GM18951 (cell line): ENCODE results near the gene HERC3.

Experiments used
- POLR2A ChIP-seq: IDR thresholded peaks from 4 replicates; pipeline ENCODE4 v1.6.1; 2011; ENCODE audit warnings: mild to moderate bottlenecking; ENCODE audit not compliant: insufficient read length, insufficient read depth; ENCODE audit errors: extremely low read depth
- in situ Hi-C: fragments of 300-500 bp; cut with MboI; formaldehyde crosslinking; loops from one replicate; pipeline ENCODE4 v1.12.0; 2022; ENCODE audit warnings: low sequenced_read_pairs, mixed read lengths, inconsistent platforms; ENCODE audit not compliant: unreplicated experiment

HERC3 gene

DNA sequence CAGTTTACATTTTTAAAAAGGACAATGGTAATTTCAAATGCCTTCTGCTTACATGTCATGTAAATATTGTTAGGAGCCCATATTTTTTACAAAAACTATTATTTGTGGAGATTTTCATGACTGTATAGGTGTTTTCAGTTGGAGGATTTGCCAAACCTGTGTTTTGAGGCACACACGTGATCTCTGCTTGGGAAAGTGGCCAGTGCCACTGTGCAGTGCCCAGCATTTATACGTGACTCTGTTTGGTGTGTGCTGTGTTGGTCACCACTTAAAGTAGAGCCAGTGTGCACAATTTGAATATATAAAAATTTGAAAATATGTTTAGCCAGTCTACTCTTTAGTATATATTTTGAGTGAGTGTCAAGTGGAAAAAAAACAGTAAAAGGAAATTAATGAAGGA, 132.1 kb downstream of the HERC3 start:
- in situ Hi-C loops, result no loop called here
- TF ChIP-seq POLR2A, result no peak

DNA sequence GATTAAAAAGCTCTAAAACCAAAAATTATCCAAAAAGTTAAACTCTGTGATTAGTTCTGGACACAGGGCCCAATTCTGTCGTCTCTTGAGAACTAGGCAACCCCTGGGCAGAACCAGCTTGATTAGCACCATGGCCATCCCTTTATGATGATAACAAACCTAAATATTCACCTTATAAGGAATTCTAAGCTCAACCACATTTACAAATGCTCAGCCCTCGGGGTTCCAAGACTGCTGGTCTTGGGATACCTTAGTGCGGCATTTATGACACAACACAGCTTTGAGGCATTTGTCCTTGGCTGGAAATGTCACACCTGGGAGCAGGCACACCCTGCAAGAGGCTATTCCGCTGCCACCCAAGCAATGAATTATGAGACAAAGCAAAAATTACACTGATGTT, 132.9 kb downstream of the HERC3 start:
- in situ Hi-C loops, result no loop called here
- TF ChIP-seq POLR2A, result no peak

DNA sequence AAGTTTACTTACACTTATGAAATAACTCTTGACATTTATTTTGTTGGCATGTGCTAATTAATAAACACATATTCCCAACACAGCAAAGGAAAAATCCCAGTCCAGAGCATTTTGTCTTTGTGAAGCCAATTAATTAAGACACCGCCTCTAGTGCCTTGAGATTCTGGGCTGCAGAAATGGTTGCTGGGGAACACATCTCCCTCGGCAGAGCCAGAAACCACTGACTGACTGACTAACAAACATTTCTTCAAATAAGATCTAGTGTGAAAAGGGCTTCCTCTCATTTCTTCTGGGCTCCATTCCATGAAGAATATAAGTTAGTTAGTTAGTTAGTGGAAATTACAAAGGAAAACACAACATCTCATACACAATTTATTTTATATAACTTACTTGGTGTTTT, 133.7 kb downstream of the HERC3 start:
- TF ChIP-seq POLR2A, result no peak
- in situ Hi-C loops, result no loop called here

DNA sequence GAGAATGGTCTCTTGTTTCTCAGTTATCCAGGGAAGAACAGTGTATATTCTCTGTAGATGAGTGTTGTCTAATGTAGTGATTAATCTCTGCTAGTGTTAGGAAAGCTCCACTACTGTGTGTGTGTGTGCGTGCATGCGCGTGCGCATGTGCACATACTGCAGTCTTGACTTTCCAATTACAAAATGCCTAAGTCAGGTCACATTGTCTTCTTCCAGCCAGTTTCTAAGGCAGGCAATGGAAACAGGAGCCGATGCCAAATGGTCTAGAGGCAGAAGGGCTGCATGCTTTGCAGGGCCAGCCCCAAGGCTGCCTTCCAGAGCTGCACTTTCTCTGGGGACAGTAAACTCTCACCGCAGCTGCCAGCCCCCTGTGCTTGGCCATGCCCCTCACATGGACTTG, 135.9 kb downstream of the HERC3 start:
- no peak for TF ChIP-seq POLR2A
- in situ Hi-C loops, result no loop called here

DNA sequence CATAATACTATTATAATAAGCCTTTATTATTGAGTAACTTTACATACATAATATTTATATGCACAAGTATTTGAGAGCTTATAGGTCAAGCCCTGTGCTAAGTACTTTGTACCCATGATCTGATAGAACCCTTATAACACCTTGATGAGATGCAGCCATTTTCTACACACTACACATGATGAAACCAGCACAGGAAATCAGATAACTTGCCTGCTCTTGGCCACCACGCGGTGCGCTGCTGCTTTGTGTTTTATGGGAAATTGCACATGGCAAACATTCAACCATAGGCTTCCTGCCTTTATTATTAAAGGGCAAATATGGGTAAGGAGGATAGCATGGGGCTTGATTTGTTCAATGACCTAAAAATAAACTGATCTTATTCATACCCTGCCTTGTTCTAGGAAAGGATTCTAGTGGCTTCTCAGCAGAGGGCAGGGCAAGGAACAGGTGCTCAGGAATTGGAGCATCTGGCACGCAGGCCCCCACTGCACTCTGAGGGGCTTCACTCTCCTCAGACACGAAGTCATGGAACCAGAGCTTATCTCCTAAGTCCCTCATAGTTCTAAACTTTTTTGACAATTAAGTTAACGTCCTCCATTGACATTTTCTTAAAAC, 137.0 kb downstream of the HERC3 start:
- in situ Hi-C loops, result no loop called here
- no peak for TF ChIP-seq POLR2A

DNA sequence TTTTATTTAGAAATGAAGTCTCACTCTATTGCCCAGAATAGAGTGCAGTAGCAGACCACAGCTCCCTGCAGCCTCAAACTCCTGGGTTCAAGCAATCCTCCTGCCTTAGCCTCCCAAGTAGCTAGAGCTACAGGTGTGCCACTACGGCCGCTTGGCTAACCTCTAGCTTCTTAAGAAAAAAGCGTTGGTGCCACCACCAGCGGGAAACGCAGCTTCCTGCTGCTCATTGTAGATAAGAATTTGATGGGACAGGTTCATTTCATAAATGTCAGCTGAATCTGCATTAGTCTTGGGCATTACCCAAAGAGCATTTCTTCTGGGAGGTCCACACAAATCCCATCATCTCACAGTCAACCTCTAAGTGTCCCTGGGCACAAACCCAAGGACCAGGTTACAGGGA, 138.5 kb downstream of the HERC3 start:
- in situ Hi-C loops, result no loop called here
- TF ChIP-seq POLR2A, result no peak

DNA sequence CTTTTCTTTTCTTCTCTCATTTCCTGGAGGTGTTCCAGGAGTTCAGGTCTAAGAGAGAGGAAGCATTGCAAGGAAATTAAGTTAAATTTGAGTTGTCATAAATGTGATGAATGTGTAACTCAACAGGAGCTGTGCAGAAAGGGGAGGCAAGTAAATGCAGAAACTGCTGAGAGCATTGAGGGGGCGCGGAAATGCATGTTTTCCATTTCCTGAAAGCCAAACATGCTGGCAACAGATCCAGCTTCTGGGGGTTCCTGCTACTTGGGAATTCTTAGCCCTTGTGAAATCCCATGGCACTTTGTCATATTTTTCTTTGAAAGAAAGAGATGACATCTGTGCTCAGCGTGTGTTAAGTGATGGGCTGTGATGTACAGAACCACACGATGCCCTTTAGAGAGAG, 139.1 kb downstream of the HERC3 start:
- in situ Hi-C loops, result no loop called here
- TF ChIP-seq POLR2A, result no peak

DNA sequence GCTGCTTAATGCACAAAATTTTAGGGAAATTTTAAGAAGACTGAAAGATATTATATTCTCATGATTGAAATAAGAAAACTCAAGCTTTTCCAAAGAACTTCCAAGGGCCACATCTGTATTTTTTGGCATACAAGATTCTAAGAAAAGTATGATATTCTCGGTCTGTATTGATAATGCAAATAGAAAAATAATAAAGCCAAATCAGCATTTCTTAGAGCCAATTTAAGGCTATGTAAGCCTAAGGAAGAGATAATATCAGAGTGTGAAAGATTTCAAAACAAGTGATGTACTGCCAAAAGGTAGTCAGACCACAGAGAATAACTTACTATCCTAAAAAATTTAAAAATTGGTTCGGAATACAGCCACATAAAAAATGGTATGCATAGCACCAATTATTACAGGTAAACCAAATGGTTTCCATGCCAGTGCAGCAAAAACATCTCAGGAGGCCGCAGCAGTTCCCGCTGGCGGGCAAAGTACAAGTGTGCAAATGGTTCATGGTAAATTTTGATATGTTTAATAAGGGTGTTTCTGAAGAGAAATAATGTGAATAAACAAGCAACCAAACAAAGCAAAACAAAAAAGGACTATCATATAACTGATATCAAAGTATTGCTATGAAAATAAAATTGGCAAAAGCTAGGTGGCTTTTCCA, 140.6 kb downstream of the HERC3 start:
- TF ChIP-seq POLR2A, result no peak

DNA sequence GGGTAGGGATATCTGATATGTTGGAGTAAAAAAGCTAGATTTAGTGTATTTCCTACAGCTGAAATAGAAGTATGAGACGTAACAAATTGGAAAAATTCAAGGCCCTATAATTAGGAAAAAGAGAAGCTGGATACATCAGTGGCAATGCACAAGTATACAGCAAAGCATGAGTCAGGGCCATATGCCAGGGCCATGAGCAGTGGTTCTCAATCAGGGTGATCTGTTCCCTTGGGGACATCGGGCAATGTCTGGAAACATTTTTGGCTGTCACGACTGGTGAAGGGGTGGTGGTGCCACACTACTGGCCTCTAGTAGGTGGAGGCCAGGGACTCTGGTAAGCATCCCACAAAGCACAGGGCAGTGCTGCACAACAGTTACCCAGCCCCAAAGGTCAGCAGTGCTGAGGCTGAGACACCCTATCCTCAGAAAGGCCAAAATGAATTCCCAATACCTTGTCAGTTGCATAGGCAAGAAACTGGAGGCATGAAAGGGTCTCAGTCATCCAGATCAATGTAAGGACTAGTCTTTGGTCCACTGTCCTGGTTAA, 142.2 kb downstream of the HERC3 start:
- TF ChIP-seq POLR2A, result no peak

More for the DNA sequence above, 140.6 kb downstream of the HERC3 start:
- in situ Hi-C loops, result no loop called here

DNA sequence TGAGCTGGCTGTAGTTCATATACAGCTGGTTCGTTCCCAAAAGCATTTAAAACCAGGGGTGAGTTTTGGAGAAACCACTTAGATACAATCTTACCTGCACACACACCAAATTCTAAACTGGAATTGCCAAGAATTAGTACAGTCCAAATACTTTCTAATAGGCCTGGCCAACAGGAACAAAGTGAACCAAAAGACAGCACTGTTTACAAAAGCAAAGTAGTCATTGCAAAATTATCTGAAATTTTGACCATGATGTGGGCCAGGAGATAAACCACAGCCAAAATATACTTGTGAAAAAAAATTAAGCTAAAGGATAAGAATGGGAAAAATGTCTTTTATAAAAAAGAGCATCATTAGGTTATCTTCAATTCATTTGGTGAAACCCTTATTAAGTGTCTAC, 143.3 kb downstream of the HERC3 start:
- no peak for TF ChIP-seq POLR2A
- in situ Hi-C loops, result no loop called here

More for the DNA sequence above, 142.2 kb downstream of the HERC3 start:
- in situ Hi-C loops, result no loop called here

DNA sequence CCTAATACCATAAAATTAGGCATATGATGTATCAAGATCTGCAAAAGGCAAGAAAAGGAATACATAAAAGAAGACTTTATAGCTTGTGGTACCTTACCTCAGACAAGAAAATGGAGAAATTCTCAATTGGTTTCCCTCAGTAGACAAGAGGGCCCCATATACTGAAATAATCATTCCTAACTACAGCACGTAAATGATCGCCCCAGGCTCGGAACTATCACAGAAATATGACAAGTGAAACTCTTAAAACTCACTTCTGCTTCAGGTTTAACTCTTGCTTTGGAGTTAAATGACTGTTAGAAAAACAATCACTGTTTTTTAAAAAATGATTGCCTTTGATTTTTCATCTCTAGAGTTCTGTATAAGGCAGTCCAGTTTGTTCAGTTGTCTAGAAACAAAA, 144.0 kb downstream of the HERC3 start:
- TF ChIP-seq POLR2A, result no peak
- in situ Hi-C loops, result no loop called here

DNA sequence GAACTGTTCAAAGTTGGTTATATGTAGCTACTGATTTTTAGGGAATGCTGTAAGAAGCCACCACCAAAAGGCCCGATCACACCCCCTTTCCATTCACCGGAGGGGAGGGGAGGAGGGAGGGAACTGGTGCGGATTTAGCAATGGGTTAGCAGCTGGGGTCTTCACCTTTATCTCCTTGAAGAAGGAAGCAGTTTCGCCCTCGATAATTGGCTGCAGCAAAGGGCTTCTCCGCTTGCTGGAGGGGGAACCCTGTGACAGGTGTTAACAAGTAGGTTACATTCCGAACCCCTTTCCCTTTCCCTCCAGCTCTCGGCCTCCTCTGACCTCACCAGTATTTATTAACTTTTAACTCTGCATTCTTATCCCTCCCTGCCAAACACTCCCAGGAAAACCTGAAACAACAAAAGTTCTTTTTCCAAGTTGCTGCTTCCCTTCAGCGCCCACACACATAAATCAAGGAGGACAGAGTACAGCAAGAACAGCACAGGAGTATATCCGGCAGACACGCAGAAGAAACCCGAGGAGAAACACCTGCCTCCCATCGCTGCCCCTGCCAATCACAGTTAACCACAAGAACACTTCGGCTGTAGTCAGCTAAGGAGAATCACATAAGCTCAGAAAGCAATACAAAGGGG, 145.1 kb downstream of the HERC3 start:
- no peak for TF ChIP-seq POLR2A
- in situ Hi-C loops, result no loop called here

DNA sequence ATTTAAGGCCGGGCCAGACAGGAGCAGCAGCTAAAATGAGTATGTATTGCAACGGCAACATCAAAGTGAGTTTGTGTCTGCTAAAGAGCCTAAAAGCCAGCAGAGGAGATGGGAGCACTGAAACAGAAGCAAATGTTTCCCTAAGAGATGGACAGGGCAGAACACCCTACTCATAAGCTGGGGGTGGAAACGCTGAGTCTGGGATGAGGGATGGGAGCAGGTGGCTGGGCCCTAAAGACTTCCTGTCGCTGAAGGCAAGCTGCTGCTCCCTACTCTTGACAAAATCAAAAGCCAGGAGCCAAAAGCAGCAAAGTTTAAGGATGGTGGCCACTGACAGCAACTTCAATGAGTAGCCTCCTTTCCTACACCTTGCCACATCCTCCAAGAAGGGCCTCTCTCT, 145.9 kb downstream of the HERC3 start:
- in situ Hi-C loops, result no loop called here
- no peak for TF ChIP-seq POLR2A

DNA sequence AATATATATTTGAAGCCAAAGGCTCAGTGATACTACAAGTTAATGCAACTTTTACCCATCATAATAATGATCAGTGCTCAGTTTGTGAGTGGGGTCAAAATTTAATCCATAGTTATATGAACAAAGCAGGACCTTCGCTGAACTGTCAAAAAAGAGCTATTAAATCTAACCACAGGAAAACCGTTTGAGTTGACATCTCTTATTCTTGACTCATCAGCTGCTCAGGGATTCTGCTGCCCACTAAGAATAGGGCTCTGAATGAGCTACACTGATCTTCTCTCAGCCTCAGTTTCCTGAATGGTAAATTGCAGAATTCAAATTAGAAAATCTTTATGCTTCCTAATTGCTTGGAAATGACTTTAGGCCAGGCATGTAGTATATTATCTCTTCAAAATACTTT, 150.3 kb downstream of the HERC3 start:
- in situ Hi-C loops, result no loop called here
- no peak for TF ChIP-seq POLR2A
